PFSK-1 (cell line): ENCODE measurements around the gene ADAMTS17.

Source experiments
- FOXP2 ChIP-seq: optimal IDR thresholded peaks from 2 replicates; pipeline ENCODE3; 2011; ENCODE audit warnings: borderline replicate concordance, control low read depth, inconsistent platforms; ENCODE audit not compliant: insufficient read depth; ENCODE audit errors: extremely low read length, extremely low read depth
- POLR2AphosphoS5 ChIP-seq: IDR thresholded peaks from 2 replicates; pipeline ENCODE4 v1.6.1; 2012; ENCODE audit warnings: low read depth, mild to moderate bottlenecking, control low read depth, low read length, moderate library complexity
- REST ChIP-seq, 2 experiments: IDR thresholded peaks; 2 replicates each; pipeline versions ENCODE4 v1.6.1 to v1.8.0; 2011 to 2012; ENCODE audit warnings: low read depth in 2 of 2, low read length in 2 of 2, control low read depth in 1 of 2, inconsistent platforms in 1 of 2, mild to moderate bottlenecking in 1 of 2, moderate library complexity in 1 of 2; ENCODE audit not compliant: insufficient read depth in 1 of 2
- SIN3A ChIP-seq: IDR thresholded peaks from 2 replicates; pipeline ENCODE4 v1.6.1; 2012; ENCODE audit warnings: mild to moderate bottlenecking, low read length, moderate library complexity, borderline replicate concordance; ENCODE audit not compliant: insufficient read depth
- TAF1 ChIP-seq: IDR thresholded peaks from 2 replicates; pipeline ENCODE4 v1.6.1; 2012; ENCODE audit warnings: low read length, control low read depth, borderline replicate concordance; ENCODE audit not compliant: insufficient read depth

Gene ADAMTS17

GRCh38 chr15:99983171-99983885 is 358.4 kb downstream of the ADAMTS17 start:
- TF ChIP-seq FOXP2 (no peak), SIN3A (no peak), POLR2AphosphoS5 (no peak), TAF1 (no peak), REST (IDR thresholded peaks at IDR 0.05; ENCODE audit: insufficient read depth in 1 of 2, low read depth in 2 of 2, low read length in 2 of 2) (no peak)

DNA sequence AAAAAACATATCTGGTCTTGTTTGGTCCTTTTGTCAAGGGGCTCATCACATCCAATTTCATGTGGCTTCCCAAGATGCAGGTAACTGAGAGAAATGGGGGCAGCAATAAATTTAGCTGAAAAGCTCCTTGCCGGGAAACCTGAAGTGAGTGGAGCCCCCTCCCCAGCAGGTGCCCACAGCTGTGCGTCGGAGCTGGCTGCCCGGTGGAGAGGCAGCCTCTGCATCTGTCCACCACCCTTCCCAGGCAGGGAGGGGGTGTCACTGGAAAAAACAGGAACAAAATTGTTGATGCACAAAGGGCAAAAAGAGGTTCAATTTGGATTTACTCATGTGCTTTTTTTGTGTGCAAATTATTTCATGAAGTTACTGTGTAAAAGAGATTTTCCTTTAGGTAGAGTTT is 359.1 kb downstream of the ADAMTS17 start:
- TF ChIP-seq FOXP2 (no peak), TAF1 (no peak), POLR2AphosphoS5 (no peak), REST (IDR thresholded peaks at IDR 0.05; ENCODE audit: insufficient read depth in 1 of 2, low read depth in 2 of 2, low read length in 2 of 2) (no peak), SIN3A (no peak)

DNA sequence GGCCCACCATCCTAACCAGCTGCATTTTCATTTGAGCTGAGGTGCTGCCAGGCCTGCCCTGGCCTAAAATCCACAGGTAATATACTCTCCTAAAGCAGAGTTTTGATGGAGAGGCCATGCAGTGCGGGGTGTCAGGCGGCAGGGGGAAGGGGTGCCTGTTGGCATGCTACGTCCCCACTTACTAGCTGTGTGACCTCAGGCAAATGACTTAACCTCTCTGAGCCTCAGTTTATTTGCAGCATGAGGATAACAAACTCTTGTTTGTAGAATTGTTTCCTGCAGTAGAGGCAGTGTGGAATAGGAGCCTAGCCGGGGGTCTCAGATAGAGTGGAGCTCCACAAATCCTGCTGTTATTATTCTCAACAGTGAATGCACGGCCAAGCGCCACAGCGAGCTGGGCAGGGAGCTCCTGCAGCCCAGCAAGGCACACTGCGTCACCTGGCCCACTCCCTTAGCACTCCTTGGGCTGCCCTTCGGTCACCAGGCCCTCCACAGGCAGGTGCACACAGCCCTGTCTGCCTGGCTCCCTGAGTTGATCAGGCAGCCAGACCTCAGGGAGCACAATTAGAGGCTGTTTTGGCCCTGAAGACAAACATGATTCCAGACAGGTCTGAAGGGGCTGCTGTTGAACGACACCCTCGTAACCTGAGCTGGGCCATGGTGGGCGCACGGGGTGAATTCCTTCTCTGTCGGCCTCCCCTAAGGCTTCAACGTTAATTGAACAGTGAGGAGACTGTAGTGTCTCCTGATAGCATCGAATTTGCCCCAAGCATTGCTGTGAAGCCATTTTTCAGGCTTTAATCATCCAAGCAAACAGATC is 359.7 kb downstream of the ADAMTS17 start:
- TF ChIP-seq TAF1: no peak
- TF ChIP-seq POLR2AphosphoS5: no peak
- TF ChIP-seq SIN3A: no peak
- TF ChIP-seq FOXP2: no peak
- TF ChIP-seq REST (IDR thresholded peaks at IDR 0.05; ENCODE audit: insufficient read depth in 1 of 2, low read depth in 2 of 2, low read length in 2 of 2): no peak

DNA sequence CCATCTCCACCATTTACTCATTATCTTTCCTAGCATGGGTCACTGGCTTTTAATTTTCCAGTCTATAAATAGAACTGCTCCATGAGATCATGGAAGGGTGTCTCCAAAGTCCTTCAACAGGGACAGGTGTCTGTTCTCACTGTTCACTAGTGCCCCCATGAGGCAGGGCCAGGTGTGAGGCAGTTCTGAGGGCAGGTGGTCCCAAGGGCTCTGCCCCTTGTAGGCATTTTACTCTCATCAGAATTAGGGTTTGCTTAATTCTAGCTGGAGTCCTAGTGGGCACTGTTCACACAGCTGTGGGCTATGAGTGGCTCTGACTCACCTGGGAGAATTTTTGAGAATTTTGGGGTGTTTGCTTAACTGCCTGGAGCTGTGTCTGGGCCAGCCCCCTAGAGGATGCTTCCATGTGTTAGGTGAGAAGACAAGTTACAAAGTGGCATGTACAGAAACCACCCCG is 360.6 kb downstream of the ADAMTS17 start:
- TF ChIP-seq SIN3A (no peak), REST (IDR thresholded peaks at IDR 0.05; ENCODE audit: insufficient read depth in 1 of 2, low read depth in 2 of 2, low read length in 2 of 2) (no peak)
